ENCODE measurements around the gene HS2ST1.
"Not testable (repeated sequence)": the region's sequence is repeated elsewhere in the genome, so short reads cannot be mapped to it uniquely, and the experiment has no call there.

Gene HS2ST1

DNA sequence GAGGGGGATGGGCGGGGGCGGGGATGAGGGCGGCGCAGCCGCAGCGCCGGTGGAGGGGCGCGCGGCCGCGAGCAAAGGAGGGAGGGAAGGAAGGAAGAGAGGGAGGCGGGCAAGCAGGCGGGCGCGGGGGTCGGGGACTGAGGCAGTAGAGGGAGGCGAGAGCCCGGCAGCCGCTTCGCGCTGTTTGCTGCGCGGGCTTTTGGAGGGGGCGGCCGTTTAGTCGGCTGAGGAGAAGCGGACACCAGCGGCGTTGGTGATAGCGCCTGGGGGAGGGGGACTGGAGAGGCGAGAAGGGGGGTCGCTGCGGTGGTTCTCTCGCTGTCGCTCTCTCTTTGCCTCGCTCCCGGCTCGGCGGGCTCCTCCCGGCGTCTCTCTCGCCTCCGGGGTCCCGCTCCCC, at the start of gene HS2ST1:
TSS of gene HS2ST1 (plus strand) at position 35 of the 397 bp plus-strand sequence.
- FAIRE-seq = no peak

GRCh38 chr1:86865973-86866637, 48.3 kb upstream of the HS2ST1 start:
- no peak for FAIRE-seq

GRCh38 chr1:86866665-86867064, 47.8 kb upstream of the HS2ST1 start:
- no peak for FAIRE-seq

DNA sequence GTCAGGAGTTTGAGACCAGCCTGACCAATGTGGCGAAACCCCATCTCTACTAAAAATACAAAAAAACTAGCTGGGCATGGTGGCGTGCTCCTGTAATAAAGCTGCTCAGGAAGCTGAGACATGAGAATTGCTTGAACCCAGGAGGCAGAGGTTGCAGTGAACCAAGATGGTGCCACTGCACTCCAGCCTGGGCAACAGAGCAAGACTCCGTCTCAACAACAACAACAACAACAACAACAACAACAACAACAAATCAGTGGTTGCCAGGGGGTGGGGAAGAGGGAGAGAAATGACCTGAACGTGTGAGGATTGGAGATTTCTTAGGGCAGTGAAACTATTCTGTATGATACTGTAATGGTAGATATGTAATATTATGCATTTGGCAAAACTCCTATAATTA, 47.2 kb upstream of the HS2ST1 start:
- not testable (repeated sequence) for FAIRE-seq

GRCh38 chr1:86868477-86868876, 46.0 kb upstream of the HS2ST1 start:
- FAIRE-seq = no peak

DNA sequence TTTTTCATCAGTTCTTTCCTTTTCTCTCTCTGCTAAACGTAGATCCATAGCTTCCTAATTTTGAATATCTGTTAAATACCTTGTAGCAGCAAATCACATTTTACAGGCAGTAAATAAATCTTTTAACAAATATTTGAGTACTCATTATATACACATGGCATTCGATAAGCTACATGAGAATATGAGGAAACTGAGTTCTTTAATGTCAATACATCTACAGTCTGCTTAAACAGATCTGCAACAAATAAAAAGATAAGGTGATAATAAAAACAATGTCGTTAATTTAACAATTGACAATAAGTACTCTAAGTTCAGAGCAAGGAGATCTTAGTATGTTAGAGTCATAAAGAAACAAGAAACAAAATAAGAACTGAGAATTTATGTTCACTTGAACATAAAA, 43.4 kb upstream of the HS2ST1 start:
- peak; percentile 74 for FAIRE-seq

GRCh38 chr1:86872086-86872485, 42.3 kb upstream of the HS2ST1 start:
- no peak for FAIRE-seq

DNA sequence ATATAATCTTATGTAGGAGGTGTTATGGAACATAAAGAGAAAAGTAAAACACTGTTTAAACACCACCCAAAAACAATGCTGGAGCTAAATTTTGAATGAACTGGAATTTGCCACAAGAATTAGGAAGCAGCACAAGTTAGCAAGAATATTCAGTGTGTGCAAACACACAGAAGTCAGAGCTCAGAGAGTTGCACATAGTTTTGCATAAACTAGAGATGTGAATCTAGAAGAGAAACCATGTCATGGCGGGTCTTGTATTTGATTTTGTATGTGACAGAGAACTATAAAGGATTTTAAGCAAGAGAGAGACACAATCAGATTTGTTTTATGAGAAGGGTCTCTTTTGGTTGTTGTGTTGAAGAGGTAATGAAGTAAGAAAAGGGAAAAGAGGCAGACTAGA, 38.7 kb upstream of the HS2ST1 start:
- FAIRE-seq = no peak

DNA sequence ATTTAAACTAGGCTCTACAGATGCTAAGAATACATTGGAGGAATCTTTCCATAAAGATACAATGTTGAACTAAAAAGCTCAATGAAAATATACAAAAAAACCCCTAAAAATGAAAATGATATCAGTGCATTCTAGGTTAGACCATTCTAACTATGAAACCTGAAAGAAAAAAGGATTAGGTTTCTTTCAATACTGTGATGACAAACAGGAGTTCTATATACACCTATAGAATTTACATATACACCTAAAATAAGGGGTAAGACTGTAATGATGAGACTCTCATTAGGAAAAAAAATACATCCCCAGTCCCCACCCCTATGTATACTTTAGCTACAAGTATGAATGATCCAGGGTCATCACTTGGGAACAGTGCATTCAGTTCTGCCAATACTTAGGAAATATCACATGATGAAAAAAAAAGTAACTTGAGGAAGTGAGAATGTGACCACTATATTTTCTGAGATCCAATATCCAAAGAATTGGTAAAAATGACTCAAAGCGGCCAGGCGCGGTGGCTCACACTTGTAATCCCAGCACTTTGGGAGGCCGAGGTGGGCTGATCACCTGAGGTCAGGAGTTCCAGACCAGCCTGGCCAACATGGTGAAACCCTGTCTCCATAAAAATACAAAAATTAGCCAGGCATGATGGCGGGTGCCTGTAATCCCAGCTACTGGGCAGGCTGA, 26.8 kb upstream of the HS2ST1 start:
- no peak for FAIRE-seq

GRCh38 chr1:86888327-86888726, 26.1 kb upstream of the HS2ST1 start:
- no peak for FAIRE-seq

- not testable (repeated sequence) for FAIRE-seq
Measured at GRCh38 chr1:86899401-86899800, 15.0 kb upstream of the HS2ST1 start.

DNA sequence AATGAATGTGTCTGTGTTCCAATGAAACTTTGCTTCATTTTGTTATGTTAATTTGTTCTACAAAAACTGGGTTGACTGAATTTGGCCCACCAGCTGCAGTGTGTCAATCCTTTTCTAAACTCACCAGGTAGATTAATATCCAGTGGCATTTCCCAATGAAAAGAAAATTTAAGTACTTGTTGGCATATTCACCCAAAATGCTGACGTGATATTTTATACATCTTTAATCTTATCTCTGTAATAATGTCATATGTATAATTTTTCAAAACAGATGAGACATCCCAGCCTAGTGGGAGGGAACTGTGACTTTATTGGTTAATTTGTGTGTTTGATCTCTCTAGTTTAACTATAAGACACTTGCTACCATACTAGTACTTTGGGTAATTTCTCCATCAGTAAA, 8.6 kb upstream of the HS2ST1 start:
- no peak for FAIRE-seq

DNA sequence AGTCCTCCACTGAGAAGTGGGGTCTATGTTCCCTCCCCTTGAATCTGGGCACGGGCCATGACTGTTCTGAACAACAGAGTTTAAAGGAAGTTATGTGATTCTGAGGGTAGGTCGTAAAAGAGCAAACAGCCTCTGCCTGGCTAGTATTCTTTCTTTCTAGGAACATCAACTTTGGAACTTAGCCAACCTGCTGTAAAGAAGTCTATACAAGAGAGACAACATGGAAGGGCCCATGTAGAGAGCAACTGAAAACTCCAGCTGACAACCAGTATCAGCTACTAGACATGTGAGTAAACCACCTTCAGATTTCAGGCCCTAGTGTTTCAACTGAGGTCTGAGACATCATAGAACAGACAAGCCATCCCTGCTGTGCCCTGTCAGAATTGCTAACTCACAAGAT, 8.0 kb upstream of the HS2ST1 start:
- FAIRE-seq = no peak

GRCh38 chr1:86912281-86912900, 2.0 kb upstream of the HS2ST1 start:
- no peak for FAIRE-seq

GRCh38 chr1:86913399-86913895, 988 bp upstream of the HS2ST1 start:
- FAIRE-seq = no peak

- peak; percentile 99 for FAIRE-seq
Measured at GRCh38 chr1:86913896-86914600, 387 bp upstream of the HS2ST1 start, which contains the start of gene SELENOF. TSS of gene SELENOF (minus strand) at chr1:86914126. CDS start at chr1:86914111, 15 bp downstream.

DNA sequence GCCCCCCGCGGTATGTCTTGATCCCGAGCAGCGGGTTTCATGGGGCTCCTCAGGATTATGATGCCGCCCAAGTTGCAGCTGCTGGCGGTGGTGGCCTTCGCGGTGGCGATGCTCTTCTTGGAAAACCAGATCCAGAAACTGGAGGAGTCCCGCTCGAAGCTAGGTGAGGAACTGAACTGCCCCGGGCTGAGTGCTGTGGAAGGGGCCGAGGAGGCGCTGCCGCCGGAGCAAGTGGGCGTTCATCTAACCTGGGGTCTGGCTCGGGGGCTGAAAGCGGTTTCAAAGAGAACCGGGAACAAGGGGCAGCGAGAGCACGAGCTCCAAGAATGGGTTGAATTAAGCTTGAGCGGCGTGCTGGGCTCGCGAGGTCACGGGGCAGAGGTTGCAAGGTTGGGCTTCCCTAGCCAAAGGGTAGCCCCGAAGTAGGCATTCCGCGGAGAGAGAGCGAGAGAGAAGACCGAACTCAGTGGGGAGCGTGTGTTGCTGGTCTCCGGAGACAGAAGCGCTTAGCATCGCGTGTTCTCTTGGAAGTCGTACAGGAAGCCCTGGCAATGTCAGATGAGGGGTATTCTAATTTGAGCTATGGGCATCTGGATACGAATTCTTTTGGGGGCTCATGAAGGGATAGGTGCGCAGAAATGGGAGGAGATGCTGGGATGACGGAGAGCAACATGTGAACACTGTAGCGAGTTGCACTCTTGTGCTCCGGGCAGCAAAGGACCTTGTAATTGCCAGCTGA, 732 bp downstream of the HS2ST1 start:
- FAIRE-seq = no peak

DNA sequence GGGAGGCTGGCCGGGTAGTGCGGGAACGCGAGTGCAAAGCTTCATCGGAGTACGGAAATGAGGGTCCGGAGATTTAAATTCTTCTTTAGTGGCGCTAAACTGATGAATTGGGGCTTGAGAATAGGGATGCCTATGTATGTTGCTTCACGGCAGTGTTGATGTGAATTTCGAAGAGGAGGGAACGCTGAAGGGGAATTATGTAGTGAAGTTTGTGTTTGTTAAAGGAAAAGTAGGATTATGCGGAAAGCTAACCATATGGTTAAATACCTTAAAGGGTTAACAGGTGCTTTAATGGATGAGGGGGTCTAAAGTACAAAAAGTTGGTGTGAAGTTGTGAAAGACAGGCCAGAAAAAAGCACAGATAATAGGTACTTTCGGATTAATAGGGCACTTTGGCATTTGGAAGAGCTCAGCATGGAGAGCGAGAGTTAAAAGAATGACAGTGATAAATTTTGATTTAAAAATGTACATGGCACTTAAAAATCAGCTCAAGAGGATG, 1.4 kb downstream of the HS2ST1 start:
- FAIRE-seq = no peak

DNA sequence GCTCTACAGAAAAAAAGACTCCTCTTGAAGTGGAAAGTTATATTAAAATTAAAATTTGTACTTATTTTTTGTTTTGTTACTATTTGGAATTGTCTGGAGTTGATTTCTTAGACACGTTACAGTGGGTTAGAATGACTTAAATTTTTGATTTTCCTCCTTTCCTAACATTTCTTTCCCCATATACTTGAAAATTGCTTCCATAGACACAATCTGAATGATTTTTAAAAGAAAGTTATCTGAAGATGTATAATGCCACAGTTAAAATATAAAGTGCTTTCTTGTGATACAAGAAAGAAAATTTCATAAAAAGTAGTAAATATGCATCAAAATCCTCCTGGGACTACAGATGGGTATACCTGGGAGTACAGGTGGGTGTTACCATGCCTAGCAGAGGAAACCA, 2.3 kb downstream of the HS2ST1 start:
- FAIRE-seq = no peak

DNA sequence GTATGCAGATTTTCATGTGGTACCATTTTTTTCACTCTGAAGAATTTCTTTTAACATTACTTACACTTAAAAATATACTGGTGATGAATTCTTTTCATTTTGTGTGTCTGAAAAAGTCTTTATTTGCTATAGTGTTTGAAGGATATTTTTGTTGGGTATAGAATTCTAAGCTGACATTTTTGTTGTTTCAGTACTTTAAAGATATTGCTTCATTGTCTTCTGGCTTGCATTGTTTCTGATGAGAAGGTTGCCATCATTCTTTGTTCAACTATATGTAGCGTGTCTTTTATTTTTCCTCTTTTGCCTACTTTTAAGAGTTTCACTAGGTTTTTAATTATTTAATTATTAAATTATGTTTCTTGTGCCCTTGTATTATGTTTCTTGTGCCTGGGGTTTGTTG, 8.0 kb downstream of the HS2ST1 start:
- no peak for FAIRE-seq

DNA sequence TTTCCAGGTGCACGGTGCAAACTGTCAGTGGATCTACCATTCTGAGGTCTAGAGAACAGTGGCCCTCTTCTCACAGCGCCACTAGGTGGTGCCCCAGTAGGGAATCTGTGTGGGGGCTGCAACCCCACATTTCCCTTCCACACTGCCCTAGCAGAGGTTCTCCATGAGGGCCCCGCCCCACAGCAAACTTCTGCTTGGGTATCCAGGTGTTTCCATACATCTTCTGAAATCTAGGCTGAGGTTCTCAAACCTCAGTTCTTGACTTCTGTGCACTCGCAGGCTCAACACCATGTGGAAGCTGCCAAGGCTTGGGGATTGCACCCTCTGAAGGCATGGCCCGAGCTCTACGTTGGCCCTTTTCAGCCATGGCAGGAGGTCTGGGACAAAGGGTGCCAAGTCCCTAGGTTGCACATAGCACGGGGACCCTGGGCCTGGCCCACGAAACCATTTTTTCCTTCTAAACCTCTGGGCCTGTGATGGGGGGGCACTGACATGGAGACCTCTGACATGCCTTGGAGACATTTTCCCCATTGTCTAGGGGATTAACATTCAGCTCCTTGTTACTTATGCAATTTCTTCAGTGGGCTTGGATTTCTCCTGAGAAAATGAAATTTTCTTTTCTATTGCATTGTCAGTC, 10.0 kb downstream of the HS2ST1 start:
- FAIRE-seq = no peak

DNA sequence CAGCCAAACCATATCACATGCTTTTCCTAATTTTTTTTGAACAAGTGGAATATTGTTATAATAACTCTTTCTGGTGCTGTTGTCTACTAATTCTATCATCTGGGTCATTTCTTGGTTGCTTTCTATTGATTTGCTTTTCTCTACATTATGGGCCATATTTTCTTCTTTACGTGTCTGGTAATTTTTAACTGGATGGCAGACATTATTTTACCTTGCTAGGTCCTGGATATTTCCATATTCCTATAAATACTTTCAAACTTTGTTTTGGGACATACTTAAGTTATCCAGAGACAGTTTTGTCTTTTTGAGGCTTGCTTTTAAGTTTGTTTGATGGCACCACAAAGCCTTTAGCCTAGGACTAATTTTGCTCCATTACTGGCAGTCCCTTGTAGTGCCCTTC, 11.3 kb downstream of the HS2ST1 start:
- no peak for FAIRE-seq
